GM21528 (cell line): ENCODE measurements around the gene SEMA6A.
"Not testable (repeated sequence)": the region's sequence is repeated elsewhere in the genome, so short reads cannot be mapped to it uniquely, and the experiment has no call there.

Experiments
- ATAC-seq: cut with Tn5 transposase; IDR thresholded peaks from one replicate; pipeline ENCODE4 v1.9.1; 2021; ENCODE audit warnings: mild to moderate bottlenecking, moderate library complexity; ENCODE audit not compliant: unreplicated experiment, low FRiP score

The SEMA6A gene

DNA sequence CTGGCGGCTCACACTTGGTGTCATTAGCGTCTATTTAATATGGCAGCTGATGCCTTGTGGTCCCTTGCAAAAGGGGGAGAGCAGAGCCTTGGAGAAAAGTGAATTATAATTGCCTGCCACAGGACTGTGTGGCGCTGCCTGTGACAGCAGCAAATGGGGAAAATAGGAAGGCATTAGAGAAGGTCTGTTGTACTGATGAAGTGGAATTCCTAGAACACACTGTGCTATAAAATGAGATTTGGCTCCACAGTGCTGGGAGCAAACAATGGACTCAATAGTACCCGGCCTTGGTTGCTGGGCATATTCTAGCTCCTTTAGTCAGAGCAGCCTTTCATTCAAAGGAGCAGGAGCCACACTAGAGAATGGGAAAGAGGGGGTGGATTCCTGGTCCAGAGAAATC, 21.3 kb downstream of the SEMA6A start:
- ATAC-seq = no peak

DNA sequence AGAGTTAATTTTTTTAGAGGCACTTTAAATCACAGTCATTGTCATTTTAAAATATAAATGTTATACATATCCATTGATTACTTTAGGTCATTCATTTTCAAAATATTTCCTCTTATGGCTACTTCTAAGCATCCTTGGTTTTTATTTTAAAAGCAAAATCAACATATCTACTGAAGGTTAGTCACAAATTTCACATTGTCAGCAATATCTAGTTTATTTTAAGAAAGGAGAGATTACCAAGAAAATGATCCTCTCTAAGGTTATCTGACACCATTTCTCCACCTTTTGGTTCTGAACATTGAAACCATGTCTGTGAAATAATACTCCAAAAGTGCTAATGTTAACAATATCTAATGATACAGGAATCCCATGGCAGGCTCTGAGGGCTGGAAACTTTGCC, 24.5 kb downstream of the SEMA6A start:
- ATAC-seq = no peak

DNA sequence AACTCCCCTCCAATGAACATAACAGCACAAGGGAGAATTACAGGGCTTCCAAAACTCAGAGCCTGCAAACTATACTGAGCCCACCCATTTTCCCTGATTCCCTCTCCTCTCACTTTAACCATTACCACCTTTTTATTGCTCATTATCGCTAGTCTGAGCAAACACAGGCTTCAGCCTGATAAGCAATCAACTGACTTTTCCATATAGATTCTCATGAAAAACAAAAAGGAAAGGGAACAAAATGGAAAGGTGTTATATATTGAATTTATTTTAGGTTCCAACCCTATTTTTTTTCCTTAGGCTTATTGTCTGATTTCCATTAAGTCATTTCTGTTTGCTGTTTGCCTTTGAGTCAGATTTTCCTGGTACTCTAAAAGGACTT, 27.9 kb downstream of the SEMA6A start:
- ATAC-seq = no peak

DNA sequence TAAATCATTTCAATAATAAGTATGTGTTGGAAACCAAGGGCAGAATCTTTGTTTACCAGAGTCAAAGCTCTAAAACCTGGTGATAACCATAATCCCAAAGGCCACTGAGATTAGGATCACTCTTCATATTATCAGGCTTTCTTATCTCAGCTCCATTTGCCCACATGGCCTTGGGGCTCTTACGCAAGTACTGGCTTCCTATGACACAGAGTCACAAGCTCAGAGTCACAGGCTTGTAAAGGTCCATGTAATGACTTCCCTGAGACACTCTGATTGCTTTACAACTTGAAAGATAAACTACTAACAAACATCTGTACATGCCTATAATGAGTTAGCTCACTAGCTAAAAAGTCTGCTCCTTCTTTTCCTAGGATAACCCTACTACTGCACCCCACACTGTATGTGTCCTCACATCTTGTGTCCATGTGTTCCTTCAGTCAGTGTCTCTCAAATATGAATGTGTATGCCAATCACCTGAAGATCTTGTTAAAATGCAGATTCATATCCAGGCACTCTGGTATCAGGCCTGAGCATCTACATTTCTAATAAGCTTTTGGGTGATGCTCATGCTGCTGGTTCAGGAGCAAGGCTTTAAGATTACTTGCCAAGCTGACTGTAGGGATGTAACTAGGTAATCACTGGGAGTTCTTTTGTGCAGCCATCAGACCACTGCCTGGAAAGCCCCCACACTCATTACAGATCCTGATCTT, 28.4 kb downstream of the SEMA6A start:
- ATAC-seq = no peak

DNA sequence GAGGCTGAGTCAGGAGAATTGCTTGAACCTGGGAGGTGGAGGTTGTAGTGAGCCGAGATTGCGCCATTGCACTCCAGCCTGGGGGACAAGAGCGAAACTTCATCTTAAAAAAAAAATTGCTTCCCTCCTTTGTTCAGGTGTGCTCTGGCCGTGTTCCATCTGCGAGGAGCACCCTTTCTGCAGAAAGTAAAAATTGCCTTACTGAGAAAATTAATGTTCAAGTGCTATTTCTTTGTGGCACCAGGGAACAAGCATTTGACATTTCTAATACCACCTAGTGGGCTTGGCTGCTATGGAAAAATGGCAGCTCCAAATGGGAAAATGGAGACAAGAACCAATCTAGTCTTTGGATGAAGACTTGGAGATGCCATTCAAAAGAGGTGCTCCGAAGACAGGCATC, 29.2 kb downstream of the SEMA6A start:
- not testable (repeated sequence) for ATAC-seq

DNA sequence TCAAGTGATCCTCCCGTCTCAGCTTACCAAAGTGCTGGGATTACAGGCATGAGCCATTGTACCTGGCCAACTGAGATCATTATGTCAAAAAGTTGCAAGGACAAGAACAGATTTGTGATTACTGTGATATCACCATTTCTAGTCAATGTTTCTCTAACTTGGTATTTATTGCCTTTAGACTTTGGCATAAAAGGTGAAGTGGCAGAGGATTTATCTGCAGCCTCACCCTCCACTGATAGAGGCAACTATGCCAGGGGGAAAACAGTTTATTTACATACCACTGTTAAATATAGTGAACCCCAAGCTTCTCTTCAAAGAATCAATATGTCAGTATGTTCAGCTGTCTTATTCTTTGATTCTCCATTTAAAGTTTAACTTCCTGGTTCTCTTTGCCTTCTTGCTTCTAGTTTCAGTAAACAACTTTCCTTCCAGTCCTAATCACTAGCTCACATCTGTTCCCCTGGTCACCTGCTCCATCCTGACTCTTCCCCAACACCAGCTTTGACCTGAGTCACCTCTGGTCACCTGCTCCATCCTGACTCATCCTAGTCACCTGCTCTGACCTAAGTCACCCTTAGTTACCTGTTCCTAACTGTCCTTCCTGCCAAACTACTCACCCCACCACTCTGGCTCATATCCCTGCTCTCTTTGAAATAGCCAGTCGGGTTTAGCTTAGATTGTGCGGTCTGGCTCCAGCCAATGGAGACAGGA, 29.9 kb downstream of the SEMA6A start:
- ATAC-seq = no peak

DNA sequence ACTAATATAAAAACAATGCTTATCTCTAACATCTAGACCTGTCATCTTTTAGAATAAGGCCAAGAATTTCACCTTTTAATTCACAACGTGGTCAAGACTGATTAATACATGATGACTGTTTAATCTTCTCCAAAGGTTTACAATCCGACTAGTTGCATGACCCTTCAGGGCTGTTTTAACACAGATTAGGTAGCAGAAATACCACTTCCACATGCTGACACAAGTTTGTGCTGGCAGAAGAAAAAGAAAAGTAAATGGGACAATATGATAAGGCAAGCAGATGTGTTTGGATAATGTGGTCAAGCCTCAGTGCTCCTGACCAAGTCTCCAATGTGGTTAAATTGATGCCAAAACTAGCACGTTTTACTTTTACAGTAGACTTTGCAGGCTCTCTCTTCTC, 31.1 kb downstream of the SEMA6A start:
- ATAC-seq = no peak

DNA sequence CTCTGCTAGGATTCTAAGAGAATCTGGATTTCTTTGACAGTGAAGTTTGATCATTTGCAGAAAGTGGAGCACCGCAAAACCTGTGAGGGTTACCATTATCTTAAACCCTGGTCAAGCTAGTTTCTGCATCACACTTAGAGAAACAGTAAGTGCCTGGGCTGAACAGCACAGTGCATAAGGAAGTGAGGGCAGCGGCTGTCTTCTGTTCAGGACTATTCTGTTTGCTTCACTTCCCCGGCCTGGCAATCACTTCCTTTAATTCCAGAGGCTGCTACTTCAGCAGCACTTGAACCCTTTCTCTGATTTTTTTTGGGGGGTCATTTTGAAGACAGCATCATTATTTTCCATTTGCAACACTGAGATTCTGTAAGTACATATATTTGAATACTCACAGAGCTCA, 32.0 kb downstream of the SEMA6A start:
- no peak for ATAC-seq

DNA sequence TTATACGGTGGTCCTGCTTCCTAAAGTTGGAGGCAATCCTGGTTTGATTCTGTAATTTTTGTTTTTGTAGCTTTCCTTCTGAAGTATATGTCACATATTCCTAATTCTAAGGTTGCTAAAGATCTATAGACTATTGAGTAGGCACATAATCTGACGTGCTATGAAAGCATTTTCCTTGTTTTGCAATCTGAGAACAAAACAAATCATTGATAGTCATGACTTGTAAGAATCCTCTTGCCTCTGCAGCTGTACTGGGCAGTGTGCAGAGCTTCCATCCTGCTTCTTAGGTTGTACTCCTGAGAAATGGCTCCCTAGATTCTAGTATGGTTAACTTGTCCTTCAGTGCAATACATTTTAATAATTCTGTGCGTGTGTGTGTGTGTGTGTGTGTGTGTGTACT, 35.4 kb downstream of the SEMA6A start:
- ATAC-seq = no peak

DNA sequence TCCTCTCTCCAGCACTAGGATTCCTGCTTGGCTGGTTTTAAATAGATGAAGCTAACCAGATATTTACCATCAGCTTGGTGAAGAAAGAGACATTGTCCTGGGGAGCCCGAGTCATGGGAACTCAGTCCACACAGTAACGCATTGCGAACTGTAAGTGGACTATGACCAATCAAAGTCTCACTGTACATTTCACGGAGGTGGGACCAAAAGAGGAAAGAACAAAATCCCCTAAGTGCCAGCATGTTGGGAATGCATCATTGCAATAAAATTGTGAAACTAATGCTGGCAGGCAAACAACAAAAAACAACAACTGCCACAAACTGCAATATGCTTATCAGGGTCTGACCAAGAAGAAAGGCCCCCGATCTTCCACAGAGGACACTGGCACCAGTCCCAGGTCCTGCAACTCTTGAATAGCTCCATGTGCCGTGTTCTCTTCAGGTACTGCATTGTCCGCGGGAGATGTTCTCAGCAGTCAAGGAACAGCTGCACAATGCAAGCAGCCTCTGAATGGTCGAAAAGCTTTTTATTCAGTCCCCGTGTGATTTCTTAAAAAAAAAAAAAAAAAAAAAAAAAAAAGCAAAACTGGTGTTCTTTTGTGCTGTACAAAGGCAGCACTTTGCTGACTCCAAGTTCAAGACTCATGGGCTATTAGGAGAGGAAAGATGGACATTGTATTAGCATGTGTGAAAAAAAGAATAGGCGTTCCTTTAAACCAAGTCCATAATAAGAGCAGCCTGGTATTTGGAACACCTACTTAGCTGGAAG, 38.1 kb downstream of the SEMA6A start:
- ATAC-seq = no peak

DNA sequence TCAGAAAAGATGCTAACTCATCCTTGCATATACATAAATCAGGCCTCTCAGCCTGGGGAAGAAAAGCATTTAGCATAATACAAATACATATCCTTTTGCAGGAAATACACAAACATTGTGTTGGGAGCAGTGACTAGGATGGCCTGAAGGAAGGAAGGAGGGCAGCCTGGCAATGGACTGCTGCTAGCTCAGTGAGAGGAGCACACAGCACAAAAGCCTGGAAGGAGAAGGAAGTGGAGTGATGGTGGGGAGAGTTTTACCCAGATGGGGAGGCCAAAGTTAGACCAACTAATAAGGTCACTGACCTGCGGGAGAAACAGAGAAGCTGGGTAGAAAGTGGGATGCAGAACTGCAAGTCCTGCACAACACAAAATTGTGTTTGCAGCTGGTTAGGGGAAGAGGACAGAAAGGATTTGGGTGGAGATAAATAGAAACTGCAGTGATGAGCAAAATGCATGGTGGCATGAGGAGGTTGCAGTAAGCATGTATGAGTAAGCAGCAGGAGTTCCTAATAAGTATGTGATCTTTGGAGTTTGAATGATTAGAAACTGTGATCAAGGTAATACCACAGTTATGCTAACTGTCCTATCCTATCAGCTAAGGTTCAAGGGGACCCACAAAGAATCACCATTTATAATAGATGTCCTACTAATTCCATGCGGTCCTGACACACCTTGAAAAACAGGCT, 39.5 kb downstream of the SEMA6A start:
- no peak for ATAC-seq

DNA sequence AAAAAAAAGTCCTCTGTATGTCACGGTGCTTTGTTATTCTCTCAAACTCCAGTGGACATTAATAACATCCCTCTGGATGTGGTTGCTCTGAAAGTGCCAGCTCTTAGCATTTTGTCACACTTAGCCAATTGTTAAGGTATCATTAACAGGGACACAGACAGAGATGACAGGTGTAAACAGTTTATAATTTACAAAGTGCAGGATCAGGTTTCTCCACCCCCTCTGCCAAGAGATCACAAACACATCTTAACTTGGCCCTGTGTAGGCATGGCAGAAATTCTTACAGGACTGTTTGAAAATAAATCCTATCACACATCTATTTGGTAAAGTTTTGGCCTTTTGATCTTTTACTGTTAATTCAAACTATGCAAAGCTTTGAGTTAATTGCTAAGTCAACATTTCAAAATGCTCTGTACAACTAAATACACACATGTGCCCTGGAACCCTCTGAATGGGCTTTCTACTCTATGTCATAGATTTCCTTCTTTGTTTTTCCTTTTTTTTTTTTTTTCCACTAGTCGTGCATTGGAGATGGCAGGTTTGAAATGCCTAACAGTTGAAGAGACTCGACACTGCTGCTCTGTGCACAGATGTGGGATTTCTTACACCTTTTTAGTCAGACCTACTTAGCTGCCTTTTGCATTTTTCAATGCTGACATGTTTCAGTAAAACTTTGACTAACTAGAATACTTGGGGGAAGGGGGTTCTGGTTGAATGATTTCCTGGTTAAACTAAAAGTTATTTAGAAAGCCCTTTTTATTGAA, 41.7 kb downstream of the SEMA6A start:
- ATAC-seq = no peak

DNA sequence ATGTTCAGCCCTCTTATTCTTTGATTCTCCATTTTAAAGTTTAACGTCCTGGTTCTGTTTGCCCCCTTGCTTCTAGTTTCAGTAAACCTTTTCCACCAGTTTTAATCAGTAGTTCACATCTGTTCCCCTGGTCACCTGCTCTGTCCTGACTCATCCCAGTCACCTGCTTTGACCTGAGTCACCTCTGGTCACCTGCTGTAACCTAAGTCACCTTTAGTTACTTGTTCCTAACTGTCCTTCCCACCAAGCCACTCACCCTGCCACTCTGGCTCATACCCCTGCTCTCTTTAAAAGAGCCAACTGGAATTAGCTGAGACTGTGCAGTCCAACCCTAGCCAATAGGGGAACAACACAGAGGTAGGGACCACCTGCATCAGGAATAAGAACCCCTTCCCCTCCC, 43.0 kb downstream of the SEMA6A start:
- ATAC-seq = no peak

DNA sequence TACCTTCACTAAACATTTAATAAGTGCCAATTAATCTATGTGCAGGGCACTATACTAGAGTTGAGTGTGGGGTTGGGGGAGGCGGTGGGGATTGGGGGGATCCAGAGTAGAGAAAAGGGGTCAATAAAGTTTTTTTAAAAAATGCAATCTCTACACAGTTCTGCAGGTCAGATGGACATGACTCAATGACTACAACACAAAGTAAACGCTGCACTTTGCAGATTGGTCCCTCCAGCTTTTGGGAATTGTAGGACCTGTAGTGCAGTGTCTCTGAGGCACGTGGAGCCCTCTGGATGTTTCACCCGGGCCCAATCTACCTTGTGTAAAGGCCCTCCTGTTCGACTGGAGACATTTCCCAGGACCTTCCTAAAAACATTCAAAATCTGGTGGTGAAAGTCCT, 43.5 kb downstream of the SEMA6A start:
- no peak for ATAC-seq

DNA sequence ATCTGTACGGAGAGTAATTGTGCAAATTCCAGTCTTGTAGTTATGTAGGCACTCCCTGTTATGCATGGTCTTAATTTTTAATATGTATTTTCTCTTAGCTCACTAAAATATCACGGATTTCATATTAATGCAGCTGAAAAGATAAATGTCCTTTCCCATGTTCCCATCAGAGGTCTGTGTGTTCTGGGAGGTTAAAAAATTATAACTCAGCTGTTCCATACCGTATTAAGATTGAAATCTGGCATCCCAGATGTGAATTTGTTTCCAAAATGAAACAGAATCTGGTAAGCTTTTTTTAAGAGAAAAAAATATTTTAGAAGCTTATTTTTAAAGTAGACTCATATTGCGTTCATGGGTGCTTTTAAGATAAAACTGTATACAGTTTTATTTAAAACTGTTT, 44.3 kb downstream of the SEMA6A start:
- ATAC-seq = no peak

DNA sequence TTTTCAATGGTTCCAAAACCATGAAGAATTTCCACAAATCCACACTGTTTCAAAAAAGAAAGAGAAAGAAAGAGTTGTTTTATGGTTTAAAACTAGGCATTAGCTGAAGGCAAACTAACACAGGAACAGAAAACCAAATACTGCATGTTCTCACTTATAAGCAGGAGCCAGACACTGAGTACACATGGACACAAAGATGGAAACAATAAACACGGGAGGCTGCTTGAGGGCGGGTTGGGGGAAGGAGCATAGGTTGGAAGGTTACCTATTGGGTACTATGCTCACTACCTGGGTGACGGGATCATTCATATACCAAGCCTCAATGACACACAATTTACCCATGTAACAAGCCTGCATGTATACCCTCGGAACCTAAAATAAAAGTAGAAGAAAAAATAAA, 45.0 kb downstream of the SEMA6A start:
- ATAC-seq = no peak

DNA sequence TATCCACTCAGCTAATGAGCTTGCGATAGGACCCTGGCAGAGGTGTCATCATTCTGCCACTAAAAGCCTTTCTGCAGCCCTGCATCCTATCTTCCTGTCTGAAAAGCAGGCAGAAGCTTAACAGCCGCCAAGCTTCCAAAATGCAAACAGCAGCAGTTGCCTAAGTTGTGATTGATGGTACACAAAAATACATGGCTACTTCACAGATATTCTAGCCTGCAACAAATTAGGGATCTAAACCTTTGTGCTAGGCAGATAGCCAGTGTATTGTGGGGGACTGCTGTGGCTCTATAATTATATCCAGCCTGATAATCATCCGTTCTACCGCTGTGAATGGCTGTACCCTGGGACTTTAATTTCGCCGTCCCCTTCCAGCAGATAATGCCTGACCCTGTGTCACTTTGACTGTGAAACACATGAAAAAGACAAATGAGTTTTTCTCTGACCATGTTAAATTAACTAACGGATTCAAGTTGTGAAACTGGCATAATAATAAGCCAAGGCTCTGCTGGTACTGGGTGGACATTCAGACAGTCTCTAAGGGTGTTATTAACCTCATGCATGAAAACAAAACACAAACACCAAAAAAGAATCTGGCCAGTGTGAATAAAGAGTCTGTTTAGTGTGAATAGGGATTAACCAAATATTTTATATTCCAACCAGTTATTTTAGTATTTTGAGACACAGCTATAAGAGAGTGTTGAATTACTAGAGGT, 45.9 kb downstream of the SEMA6A start:
- ATAC-seq = no peak

DNA sequence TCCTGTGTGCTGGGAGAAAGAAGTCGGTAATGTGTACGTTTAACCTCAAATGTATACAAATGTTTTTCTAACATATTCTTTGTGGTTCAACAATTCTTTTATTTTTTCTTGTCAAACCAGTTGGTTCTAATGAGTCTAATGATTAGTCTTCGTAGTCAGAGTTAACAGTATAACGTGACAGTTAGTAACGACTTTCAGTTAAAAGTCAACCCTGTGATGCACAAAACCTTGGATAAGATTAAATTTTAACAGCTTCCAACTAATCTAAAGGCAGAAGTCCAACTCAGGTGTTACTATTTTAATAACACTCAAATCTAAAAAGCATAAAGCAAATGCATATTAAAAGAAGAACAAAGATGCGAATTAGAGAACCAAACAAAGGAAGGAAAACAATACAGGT, 47.0 kb downstream of the SEMA6A start:
- ATAC-seq = no peak

DNA sequence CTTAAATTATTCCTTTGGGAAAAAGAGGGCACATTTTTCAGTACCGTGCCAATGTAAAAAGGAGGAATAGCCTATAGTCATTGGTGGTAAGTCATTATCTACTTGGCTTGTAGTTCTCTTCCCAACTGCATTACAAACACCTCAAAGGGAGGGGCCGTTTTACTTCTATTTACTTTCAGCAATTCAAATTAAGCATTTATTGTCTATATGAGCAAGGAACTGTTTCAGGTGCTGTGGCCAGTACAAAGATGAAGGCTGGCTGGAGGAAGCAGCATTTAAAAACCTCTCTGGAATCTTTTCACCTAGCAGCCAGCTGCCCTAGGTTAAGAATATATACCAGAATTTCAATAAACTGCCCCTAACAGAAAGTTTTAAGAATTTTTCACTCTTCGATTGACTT, 48.9 kb downstream of the SEMA6A start:
- ATAC-seq = no peak

DNA sequence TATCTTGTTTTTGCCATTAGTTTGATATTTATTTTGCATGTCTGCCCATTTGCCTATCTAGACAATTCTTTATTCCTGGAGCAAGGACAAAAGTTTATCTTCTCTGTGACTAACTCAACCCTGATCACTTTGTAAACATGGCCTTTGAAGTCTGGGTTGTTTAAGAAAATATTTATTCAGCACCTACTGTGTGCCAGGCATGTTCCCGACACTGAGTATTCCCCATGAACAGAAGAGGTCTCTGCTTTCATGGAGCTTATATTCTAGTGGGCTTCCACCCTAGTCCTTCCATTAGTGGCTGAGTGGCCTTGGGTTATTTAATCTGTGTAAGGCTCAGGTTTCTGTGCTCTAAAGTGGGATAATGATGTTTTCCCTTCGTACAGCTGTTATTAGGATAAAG, 49.7 kb downstream of the SEMA6A start:
- no peak for ATAC-seq
